SK-N-SH (cell line): ENCODE data around the gene ETNK2. TPM values are rescaled to one million over a fixed set of nuclear protein-coding genes. Genes with fewer than 3 reads are reported as not detected.

Experiments
- CTCF ChIA-PET: fragments of 300-600, 350-600 bp; formaldehyde crosslinking; extraction: SDS; loops from one replicate; lab custom pipeline; 2021; lab: Yijun Ruan, JAX
- POLR2A ChIA-PET: fragments of 350-600 bp; sonication (Branson Sonifier 250); formaldehyde crosslinking; extraction: SDS; loops from one replicate; lab custom pipeline; 2020; ENCODE audit warnings: antibody characterized with exemption, inconsistent platforms; lab: Yijun Ruan, JAX
- DNase-seq: peaks from one replicate; pipeline ENCODE4 v3.0.0; 2012
- H2AFZ ChIP-seq: fragments of 200-600 bp; sonication (generic); 2 replicates; pipeline ENCODE4 v1.8.1; 2016; ENCODE audit warnings: antibody characterized with exemption, mild to moderate bottlenecking, low read depth
- H3F3A ChIP-seq: fragments of 200-600 bp; sonication (generic); replicated peaks from 2 replicates; pipeline ENCODE3; 2016; ENCODE audit warnings: antibody characterized with exemption, mild to moderate bottlenecking; ENCODE audit not compliant: insufficient read depth
- H3K27ac ChIP-seq, 2 experiments: fragments of 200-500 bp in 1 of 2; fragments of 200-600 bp in 1 of 2; sonication (Bioruptor generic) in 1 of 2; sonication (generic), shearing (Covaris generic) in 1 of 2; 2 replicates each; pipeline versions ENCODE4 v1.5.1 to v1.6.1; 2014 to 2016; ENCODE audit warnings: low read depth in 2 of 2, inconsistent platforms in 1 of 2, low read length in 1 of 2, mild to moderate bottlenecking in 1 of 2, mixed read lengths in 1 of 2
- H3K27me3 ChIP-seq: fragments of 200-600 bp; sonication (generic), shearing (Covaris generic); 2 replicates; pipeline ENCODE4 v1.6.1; 2016; ENCODE audit warnings: mixed run types; ENCODE audit not compliant: insufficient read depth
- H3K36me3 ChIP-seq, 2 experiments: fragments of 200-500 bp in 1 of 2; fragments of 200-600 bp in 1 of 2; sonication (Bioruptor generic) in 1 of 2; sonication (generic) in 1 of 2; replicated peaks in 1 of 2; 2 replicates each; pipeline versions ENCODE3 to v1.5.1; 2014 to 2016; ENCODE audit warnings: low read length in 1 of 2, mild to moderate bottlenecking in 1 of 2; ENCODE audit not compliant: insufficient read depth in 2 of 2, control insufficient read depth in 1 of 2
- H3K4me1 ChIP-seq, 2 experiments: fragments of 200-500 bp in 1 of 2; fragments of 200-600 bp in 1 of 2; sonication (Bioruptor generic) in 1 of 2; sonication (generic), shearing (Covaris generic) in 1 of 2; 2 replicates each; pipeline versions ENCODE4 v1.5.1 to v1.6.1; 2014 to 2016; ENCODE audit warnings: low read depth in 1 of 2, low read length in 1 of 2, mixed run types in 1 of 2; ENCODE audit not compliant: insufficient read depth in 2 of 2, control insufficient read depth in 1 of 2
- H3K4me2 ChIP-seq: fragments of 200-600 bp; sonication (generic), shearing (Covaris generic); 2 replicates; pipeline ENCODE4 v1.6.1; 2017; ENCODE audit warnings: mixed run types
- H3K4me3 ChIP-seq, 2 experiments: fragments of 200-500 bp in 1 of 2; fragments of 200-600 bp in 1 of 2; sonication (Bioruptor generic) in 1 of 2; sonication (generic), shearing (Covaris generic) in 1 of 2; 2 replicates each; pipeline versions ENCODE4 v1.5.1 to v1.8.1; 2014 to 2016; ENCODE audit warnings: low read depth in 2 of 2, inconsistent platforms in 1 of 2, low read length in 1 of 2, mild to moderate bottlenecking in 1 of 2, mixed read lengths in 1 of 2, moderate library complexity in 1 of 2
- H3K79me2 ChIP-seq: fragments of 200-600 bp; sonication (generic); 2 replicates; pipeline ENCODE4 v1.8.1; 2017; ENCODE audit warnings: mild to moderate bottlenecking; ENCODE audit not compliant: insufficient read depth
- H3K9ac ChIP-seq: fragments of 200-600 bp; sonication (generic); 2 replicates; pipeline ENCODE4 v1.6.1; 2017; ENCODE audit warnings: mixed run types
- H3K9me2 ChIP-seq: fragments of 200-600 bp; sonication (generic); 2 replicates; pipeline ENCODE4 v1.6.1; 2017; ENCODE audit warnings: mixed run types
- H3K9me3 ChIP-seq: fragments of 200-600 bp; sonication (generic); 2 replicates; pipeline ENCODE4 v1.6.1; 2017; ENCODE audit warnings: mixed run types, mild to moderate bottlenecking, moderate library complexity
- H4K20me1 ChIP-seq: fragments of 200-600 bp; sonication (generic); 2 replicates; pipeline ENCODE4 v1.6.1; 2017; ENCODE audit warnings: mild to moderate bottlenecking, mixed run types; ENCODE audit not compliant: insufficient read depth
- CHD2 ChIP-seq: fragments of 150-350 bp; IDR thresholded peaks from 2 replicates; pipeline ENCODE4 v1.6.1; 2018; ENCODE audit warnings: low read length; ENCODE audit not compliant: partially characterized antibody
- CTCF ChIP-seq: fragments of 200-600 bp; sonication (generic); IDR thresholded peaks from 2 replicates; pipeline ENCODE4 v1.6.1; 2017; ENCODE audit warnings: antibody characterized with exemption, mild to moderate bottlenecking, moderate library complexity
- FOXM1 ChIP-seq: IDR thresholded peaks from 2 replicates; pipeline ENCODE4 v1.4.0; 2012; ENCODE audit warnings: low read depth, mild to moderate bottlenecking
- GABPA ChIP-seq: IDR thresholded peaks from 2 replicates; pipeline ENCODE4 v1.4.0; 2012; ENCODE audit warnings: low read depth, mild to moderate bottlenecking
- GATA2 ChIP-seq: sonication (generic); formaldehyde crosslinking; IDR thresholded peaks from 2 replicates; pipeline ENCODE4 v1.5.0; 2020; ENCODE audit warnings: mild to moderate bottlenecking, missing genetic modification reagents
- MAX ChIP-seq: IDR thresholded peaks from 2 replicates; pipeline ENCODE4 v1.4.0; 2012; ENCODE audit warnings: low read depth
- MEF2A ChIP-seq: IDR thresholded peaks from 2 replicates; pipeline ENCODE4 v1.4.0; 2012; ENCODE audit warnings: low read depth, borderline replicate concordance
- RFX5 ChIP-seq: IDR thresholded peaks from 2 replicates; pipeline ENCODE4 v1.6.1; 2012; ENCODE audit warnings: mild to moderate bottlenecking, improper control_type of control experiment, low read length
- RXRA ChIP-seq: IDR thresholded peaks from 2 replicates; pipeline ENCODE4 v1.4.0; 2012; ENCODE audit warnings: low read depth, mild to moderate bottlenecking, borderline replicate concordance
- TAF1 ChIP-seq: IDR thresholded peaks from 2 replicates; pipeline ENCODE4 v1.6.1; 2012; ENCODE audit warnings: low read depth, mild to moderate bottlenecking, low read length, moderate library complexity, borderline replicate concordance
- TCF12 ChIP-seq: IDR thresholded peaks from 2 replicates; pipeline ENCODE4 v1.4.0; 2012
- TEAD4 ChIP-seq: IDR thresholded peaks from 2 replicates; pipeline ENCODE4 v1.4.0; 2012; ENCODE audit warnings: mild to moderate bottlenecking, borderline replicate concordance; ENCODE audit not compliant: insufficient read depth
- USF1 ChIP-seq: IDR thresholded peaks from 2 replicates; pipeline ENCODE4 v1.4.0; 2012; ENCODE audit warnings: low read depth, borderline replicate concordance
- WGBS: methylation state at CpG from one replicate; pipeline ENCODE4 v1.1.6; 2017; ENCODE audit warnings: low lambda C conversion rate; 5-methylcytosine and 5-hydroxymethylcytosine counted together
- polyA plus RNA-seq, 3 experiments: library from polyadenylated mRNA; depleted of rRNA; stranded (reverse); fragments of >200 nt; gene quantifications; 2 replicates each; pipeline ENCODE4 v1.2.3, GENCODE V29; 2012
- TF ChIP-seq, protein P1 (sequence below): IDR thresholded peaks from 2 replicates; pipeline ENCODE4 v1.6.1; 2012; ENCODE audit warnings: mild to moderate bottlenecking, low read depth, low read length, moderate library complexity
- TF ChIP-seq, protein P2 (sequence below): fragments of 150-350 bp; IDR thresholded peaks from 2 replicates; pipeline ENCODE4 v1.6.1; 2016; ENCODE audit warnings: mild to moderate bottlenecking, low read depth, low read length

ETNK2 gene
- polyA plus RNA-seq, 1 of the 3 experiments (the other 2 are of a cell fraction) = 16.1 TPM

- Histone ChIP-seq H3K4me3 (no peak overlapping the region), H2AFZ (no peak overlapping the region), H3K27ac (no peak overlapping the region), H3K79me2 (no peaks in the 10 kb centered on the region), H3K9ac (no peak overlapping the region), H3K4me2 (no peak overlapping the region), H4K20me1 (no peaks in the 10 kb centered on the region), H3K9me3 (no peaks in the 10 kb centered on the region), H3K9me2 (no peaks in the 10 kb centered on the region), H3K27me3 (no peaks in the 10 kb centered on the region), H3K36me3 (peaks cover 0 to 11% of the 10 kb centered on the region in 2 experiments), H3K4me1 (no peaks in the 10 kb centered on the region), H3F3A (no peaks in the 10 kb centered on the region)
- POLR2A ChIA-PET = no interaction called here
- DNase-seq = no peak
- CTCF ChIA-PET = interaction anchor here (0.6 to 7.3 kb wide), 4 partner anchors 14 to 265 kb away, joined by 3 to 43 read pairs (median 3); no protein-coding TSS in a partner anchor
- 91% methylated on average over 5 of the region's 5 CpGs for WGBS
- TF ChIP-seq TAF1 (no peak), FOXM1 (no peak), CTCF (no peak), MAX (no peak), RFX5 (no peak), TCF12 (no peak), MEF2A (no peak), GABPA (no peak), RXRA (no peak), GATA2 (no peak), USF1 (no peak), TEAD4 (no peak), CHD2 (no peak)
- TF ChIP-seq, protein P1, sequence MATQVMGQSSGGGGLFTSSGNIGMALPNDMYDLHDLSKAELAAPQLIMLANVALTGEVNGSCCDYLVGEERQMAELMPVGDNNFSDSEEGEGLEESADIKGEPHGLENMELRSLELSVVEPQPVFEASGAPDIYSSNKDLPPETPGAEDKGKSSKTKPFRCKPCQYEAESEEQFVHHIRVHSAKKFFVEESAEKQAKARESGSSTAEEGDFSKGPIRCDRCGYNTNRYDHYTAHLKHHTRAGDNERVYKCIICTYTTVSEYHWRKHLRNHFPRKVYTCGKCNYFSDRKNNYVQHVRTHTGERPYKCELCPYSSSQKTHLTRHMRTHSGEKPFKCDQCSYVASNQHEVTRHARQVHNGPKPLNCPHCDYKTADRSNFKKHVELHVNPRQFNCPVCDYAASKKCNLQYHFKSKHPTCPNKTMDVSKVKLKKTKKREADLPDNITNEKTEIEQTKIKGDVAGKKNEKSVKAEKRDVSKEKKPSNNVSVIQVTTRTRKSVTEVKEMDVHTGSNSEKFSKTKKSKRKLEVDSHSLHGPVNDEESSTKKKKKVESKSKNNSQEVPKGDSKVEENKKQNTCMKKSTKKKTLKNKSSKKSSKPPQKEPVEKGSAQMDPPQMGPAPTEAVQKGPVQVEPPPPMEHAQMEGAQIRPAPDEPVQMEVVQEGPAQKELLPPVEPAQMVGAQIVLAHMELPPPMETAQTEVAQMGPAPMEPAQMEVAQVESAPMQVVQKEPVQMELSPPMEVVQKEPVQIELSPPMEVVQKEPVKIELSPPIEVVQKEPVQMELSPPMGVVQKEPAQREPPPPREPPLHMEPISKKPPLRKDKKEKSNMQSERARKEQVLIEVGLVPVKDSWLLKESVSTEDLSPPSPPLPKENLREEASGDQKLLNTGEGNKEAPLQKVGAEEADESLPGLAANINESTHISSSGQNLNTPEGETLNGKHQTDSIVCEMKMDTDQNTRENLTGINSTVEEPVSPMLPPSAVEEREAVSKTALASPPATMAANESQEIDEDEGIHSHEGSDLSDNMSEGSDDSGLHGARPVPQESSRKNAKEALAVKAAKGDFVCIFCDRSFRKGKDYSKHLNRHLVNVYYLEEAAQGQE = no peak
- TF ChIP-seq, protein P2, sequence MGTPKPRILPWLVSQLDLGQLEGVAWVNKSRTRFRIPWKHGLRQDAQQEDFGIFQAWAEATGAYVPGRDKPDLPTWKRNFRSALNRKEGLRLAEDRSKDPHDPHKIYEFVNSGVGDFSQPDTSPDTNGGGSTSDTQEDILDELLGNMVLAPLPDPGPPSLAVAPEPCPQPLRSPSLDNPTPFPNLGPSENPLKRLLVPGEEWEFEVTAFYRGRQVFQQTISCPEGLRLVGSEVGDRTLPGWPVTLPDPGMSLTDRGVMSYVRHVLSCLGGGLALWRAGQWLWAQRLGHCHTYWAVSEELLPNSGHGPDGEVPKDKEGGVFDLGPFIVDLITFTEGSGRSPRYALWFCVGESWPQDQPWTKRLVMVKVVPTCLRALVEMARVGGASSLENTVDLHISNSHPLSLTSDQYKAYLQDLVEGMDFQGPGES = no peak
Measured at GRCh38 chr1:204142032-204142974, 9.5 kb downstream of the ETNK2 start.
